Stimulated activated CD8-positive, alpha-beta memory T cell treated with anti-CD3 and anti-CD28 coated beads, Interleukin-4, amount 100 ng/mL, for 4 hours (primary cell): Measurements from ENCODE around the gene ABCA6.
"Not testable (repeated sequence)": the region's sequence is repeated elsewhere in the genome, so short reads cannot be mapped to it uniquely, and the experiment has no call there.

Experiments used
- DNase-seq, 2 donors: peaks; one replicate each; pipeline ENCODE4 v3.0.0-alpha.2; 2020; ENCODE audit warnings: low read depth in 2 of 2, low spot score in 1 of 2

Gene ABCA6

DNA sequence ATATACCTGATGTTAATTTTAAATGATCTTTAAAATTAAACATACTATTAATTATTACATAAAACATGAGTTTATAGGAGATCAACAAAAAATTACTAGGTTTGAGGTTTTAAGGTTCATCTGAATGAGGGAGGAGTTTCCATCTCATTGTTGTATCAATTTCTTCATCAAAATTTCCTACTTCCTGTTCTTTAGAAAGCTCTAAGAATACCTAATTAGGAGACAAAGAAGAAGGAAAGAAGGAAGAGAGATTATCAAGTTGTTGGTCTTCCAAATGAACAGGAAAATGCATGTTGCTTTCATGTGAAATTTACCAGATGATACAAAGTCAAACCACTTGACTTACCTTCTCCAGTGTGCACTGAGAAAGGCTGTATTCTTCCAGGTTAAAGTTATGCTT, 62.8 kb downstream of the ABCA6 start:
- DNase-seq: no peak

DNA sequence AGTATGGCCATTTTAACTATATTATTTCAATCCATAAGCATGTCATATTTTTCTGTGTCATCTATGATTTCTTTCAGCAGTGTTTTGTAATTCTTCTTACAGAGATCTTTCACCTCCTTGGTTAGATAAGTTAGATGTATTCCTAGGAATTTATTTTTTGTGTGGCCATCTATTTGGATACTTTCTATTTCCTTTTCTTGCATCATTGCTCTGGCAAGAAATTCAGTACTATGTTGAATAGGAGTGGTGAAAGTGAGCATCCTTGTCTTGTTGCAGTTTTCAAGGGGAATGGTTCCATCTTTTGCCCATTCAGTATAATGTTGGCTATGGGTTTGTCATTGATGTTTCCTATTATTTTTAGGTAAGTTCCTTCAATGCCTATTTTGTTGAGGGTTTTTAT, 65.9 kb downstream of the ABCA6 start:
- no peak for DNase-seq

DNA sequence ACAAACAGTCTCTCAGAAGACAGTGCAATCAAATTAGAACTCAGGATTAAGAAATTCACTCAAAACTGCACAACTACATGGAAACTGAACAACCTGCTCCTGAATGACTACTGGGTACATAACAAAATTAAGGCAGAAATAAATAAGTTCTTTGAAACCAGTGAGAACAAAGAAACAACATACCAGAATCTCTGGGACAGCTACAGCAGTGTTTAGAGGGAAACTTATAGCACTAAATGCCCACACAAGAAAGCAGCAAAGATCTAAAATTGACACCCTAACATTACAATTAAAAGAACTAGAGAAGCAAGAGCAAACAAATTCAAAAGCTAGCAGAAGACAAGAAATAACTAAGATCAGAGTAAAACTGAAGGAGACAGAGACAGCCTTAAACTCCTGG, 68.3 kb downstream of the ABCA6 start:
- DNase-seq: not testable (repeated sequence)

DNA sequence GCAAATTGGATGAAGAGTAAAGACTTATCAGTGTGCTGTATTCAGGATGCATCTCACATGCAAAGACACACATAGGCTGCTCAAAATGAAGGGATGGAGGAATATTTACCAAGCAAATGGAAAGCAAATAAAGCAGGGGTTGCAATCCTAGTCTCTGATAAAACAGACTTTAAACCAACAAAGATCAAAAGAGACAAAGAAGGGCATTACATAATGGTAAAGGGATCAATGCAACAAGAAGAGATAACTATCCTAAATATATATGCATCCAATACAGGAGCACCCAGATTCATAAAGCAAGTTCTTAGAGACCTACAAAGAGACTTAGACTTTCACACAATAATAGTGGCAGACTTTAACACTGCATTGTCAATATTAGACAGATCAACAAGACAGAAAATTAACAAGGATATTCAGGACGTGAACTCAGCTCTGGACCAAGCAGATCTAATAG, 68.9 kb downstream of the ABCA6 start:
- DNase-seq: not testable (repeated sequence)

DNA sequence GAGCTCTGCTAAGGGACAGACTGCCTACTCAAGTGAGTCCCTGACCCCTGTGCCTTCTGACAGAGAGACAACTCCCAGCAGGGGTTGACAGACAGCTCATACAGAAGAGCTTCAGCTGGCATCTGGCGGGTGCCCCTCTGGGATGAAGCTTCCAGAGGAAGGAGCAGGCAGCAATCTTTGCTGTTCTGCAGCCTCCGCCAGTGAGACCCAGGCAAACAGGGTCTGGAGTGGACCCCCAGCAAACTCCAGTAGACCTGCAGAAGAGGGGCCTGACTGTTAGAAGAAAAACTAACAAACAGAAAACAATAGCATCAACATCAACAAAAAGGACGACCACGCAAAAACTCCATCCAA, 70.5 kb downstream of the ABCA6 start:
- DNase-seq: not testable (repeated sequence)

DNA sequence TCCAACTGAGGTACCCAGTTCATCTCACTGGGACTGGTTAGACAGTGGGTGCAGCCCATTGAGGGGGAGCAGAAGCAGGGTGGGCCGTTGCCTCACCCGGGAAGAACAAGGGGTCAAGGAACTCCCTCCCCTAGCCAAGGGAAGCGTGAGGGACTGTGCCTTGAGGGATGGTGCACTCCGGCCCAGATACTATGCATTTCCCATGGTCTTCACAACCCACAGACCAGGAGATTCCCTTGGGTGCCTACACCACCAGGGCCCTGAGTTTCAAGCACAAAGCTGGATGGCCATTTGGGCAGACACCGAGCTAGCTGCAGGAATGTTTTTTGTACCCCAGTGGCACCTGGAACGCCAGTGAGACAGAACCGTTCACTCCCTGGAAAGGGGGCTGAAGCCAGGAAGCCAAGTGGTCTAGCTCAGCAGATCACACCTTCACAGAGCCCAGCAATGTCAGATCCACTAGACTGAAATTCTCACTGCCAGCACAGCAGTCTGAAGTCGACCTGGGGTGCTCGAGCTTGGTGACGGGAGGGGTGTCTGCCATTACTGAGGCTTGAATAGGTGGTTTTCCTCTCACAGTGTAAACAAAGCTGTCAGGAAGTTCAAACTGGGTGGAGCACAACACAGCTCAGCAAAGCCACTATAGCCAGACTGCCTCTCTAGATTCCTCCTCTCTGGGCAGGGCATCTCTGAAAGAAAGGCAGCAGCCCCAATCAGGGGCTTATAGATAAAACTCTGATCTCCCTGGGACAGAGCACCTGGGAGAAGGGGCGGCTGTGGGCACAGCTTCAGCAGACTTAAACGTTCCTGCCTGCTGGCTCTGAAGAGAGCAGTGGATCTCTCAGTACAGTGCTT, 71.1 kb downstream of the ABCA6 start:
- not testable (repeated sequence) for DNase-seq

DNA sequence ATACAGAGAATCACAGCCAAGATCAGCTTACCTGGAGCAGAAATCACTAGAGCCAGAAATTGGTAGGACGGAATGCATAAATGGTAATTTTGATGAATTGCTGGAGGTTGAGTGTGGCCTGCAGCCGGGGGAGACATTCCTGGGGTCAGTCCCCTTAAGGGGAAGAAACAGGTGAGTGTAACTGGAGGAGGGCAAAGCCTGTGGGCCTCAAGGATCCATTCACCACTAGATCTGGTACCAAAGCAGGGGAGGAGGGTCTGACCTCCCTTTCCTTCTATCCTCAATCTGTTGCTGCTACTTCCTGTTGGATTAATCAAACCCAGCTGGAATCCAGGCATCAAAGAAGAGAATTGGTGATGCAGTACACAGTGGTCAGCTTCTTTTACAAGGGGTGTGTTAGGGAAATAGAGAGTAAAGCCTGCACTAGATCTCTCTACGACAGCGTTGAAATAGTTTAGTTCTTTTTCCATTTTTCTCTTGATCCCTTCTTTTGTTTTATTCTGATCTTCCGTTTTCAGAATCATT, 72.4 kb downstream of the ABCA6 start:
- no peak for DNase-seq

DNA sequence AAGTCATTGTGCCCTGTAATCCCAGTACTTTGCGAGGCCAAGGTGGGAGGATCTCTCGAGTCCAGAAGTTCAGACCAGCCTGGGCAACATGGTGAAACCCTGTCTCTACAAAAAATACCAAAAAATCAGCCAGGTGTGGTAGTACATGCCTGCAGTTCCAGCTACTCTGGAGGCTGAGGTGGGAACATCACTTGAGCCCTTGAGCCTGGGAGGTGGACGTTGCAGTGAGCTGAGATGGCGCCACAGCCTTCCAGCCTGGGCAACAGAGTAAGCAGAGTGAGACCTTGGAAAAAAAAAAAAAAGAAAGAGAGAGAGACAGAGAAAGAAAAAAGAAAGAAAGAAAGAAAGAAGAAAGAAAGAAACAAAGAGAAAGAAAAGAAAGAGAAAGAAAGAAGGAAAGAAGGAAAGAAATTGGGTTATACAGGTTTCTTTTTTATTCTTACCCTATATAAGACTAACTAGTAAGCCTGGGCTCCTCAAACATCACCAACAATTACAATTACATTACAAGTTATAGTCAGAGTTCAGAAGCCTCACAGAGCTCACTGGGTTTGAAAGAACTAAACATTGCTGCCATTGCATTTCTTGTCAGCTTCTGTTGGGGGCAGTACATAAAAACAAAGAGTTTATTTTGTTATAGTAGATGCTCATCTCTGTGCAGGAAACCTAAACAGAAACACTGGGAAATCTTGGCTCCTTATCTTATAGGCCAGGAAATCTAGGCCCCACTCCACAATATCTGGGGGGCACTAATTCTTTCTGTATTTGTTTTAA, 74.2 kb downstream of the ABCA6 start:
- no peak for DNase-seq

DNA sequence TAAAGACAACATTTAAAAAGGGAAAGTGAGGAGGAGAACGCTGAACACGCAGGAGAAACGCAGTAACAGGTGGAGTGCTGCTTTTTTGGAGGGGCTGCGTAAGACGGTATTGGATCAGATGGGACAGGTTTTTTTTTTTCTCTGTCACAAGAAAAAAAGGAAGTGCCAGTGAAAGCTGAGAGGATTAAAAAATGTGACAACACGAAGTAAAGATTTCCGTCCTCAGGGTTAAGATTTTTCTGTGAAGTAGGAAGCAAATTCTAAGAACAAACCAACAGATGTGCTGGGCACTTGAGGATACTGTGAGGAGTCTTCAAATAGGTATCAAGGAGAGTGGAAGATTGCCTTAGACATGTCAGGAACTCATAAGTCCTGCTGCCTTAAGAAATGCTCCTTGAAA, 75.2 kb downstream of the ABCA6 start:
- no peak for DNase-seq

DNA sequence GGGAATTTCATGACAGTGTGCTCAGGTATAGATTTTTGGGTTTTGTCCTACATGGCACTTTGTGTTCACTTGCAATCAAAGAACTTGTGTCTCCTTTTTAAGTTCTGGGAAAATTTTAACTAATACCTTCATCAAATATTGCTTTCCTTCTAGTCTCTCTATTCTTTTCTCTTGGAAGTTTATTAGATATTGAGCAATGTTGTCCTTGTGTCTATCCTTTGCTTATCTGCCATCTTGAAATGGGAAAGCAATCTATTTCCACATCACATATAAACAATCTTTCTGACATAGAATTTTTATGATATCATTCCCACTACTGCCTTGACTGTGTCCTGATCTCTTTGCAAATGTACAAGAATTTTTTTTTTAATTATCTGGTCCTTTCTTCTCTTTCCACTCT, 76.6 kb downstream of the ABCA6 start:
- DNase-seq: no peak

DNA sequence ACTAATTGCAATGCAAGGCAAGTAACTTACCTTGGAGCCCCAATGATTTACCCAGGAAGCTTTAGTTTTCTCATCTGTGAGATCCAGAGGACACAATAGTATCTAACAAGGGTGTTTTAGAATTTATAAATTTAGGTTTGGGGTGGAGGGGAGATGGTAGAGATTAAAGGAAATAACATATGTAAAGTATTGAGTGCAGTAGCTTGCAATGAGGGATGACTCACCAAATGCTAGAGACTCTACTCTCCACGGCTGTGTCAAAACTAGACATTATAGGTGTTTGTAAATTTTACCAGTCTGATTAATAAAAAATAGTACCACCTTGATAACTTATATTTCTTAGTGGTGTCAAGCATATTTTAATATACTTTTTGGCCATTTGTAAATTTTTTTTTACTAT, 77.2 kb downstream of the ABCA6 start:
- DNase-seq: no peak

DNA sequence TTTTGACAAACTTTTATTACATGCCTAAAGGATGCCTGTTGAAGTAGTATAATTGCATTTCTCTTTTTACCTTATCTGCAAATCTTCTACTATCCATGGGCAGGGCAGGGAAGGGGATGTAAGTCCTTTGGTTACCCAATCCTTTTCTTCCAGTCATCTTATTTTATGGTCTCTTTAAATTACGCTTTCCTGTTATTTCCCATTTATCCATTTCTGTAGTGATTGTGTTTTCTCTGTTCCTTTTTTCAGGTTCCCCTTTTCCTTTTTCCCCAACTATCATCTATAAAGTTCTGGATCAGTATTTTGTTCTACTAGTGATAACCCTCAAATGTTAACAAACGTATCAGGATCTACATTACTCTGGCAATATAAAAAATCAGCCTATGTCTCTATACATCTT, 77.7 kb downstream of the ABCA6 start:
- no peak for DNase-seq

DNA sequence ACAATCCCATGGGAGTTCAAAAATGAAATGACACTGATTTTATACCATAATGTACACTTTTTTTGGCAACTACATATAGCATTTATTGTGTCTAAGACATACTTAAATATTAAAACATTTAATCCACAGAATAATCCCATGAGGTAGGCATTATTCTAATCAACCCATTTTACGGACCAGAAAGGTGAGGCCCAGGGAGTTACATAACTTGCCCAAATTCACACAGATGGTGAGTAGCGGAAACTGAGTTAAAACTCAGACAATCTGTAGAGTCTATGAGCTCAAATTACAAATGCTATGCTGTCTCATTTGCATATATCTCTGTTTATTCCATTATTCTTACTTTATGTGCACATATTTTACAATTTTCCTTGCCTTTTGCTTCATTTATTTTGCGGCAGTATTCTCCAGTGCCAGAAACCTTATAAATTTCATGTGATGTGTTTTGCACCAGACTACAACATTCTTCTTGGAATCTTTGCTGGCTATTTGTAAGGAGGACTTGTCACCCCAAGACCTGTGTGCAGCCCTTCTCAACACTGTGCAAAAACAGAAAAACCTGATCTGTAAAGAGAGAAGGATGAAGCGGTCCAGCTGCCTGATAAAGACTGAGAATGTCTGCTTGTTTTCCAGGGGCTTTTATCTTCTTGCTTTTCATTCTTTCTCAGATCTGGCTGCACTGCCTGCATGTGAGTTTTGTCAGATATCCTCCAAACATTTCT, 78.7 kb downstream of the ABCA6 start:
- DNase-seq: no peak

DNA sequence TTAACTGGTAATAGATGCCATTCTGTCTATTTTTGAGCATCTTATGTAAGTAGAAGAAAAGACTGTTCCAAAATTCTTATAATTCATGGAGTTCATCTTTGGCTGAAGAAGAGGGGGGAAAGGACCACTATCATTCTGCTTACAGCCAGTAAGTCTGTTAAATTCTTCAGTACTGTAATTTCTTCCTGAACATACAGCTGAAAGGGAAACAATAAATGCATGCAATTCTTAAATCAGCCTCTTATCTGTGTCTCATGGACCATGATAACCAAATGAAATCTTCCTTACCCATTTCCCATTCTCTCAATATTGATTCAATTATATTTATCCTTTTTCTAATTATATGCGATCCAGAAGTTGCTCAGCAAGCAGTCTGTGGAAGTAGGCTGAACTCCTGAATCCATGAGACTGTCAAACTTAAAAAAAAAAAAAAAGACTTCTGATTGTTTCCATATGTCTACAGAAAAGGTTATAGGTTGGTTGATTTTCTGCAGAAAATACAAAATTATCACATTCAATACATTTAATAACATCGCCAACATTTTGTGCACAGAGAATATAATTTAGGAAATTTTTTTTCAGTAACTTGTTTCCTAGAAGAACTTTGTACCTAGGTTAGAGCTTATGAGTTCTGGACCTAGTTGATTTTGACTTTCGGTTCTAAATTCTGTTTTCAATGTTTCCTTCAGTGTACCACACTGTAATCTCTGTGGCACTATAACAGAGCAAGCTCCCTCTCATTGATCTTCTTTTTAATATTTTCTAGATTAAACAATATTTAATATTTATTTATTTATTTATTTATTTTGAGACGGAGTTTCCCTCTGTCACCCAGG, 79.8 kb downstream of the ABCA6 start:
- no peak for DNase-seq

DNA sequence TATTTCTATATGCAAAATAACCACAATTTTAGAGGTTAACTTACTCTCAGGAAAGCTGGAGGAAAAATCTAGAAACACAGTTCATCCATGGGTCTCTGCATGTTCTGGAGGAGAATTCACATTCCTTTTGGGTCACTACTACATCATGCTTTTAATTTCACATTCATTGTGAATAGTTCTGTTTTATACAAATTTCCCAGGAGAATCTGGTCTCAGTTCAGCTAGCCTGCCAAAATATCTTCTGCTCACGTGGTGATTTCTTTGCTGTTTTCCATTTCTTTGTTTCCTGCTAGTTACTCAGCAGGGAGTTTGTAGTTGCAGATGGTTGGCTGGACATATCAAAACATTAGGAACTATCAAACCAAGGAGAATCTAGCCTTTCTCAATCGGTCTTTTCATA, 80.9 kb downstream of the ABCA6 start, which contains the start of gene ABCA9:
ABCA9 (minus strand) TSS at position 106 of the 400 bp plus-strand sequence. CDS start 9,801 bp downstream, outside the sequence.
- no peak for DNase-seq

DNA sequence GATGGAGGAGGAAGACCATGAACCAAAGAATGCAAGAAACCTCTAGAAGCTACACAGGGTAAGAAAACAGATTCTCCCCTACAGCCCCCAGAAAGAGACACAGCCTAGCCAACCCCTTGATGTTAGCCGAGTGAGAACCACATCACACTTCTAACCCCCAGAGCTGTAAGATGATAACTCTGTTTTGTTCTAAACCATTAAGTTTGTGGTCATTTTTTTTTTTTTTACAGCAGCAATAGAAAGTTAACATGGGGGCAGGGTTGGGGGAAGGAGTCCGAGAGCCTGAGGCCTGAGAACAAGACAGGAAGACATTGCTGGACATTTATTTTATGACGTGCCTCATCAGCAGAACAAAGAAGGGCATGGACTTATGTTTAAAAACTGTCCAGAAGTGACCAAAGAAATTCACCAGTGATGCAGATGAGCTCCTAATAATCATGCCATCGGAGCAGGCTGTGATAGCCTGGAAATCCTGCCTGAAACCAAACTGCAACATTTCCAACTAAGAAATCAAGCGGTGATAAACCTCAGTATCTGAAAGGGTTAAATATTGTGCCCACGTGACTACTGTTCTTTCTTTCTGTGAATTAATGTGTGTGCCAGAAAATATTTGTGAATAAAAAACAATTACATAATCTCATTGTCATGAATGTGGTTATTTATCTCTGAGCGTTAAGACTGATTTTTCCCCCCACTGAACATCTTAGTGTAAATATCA, 82.1 kb downstream of the ABCA6 start:
- no peak for DNase-seq

DNA sequence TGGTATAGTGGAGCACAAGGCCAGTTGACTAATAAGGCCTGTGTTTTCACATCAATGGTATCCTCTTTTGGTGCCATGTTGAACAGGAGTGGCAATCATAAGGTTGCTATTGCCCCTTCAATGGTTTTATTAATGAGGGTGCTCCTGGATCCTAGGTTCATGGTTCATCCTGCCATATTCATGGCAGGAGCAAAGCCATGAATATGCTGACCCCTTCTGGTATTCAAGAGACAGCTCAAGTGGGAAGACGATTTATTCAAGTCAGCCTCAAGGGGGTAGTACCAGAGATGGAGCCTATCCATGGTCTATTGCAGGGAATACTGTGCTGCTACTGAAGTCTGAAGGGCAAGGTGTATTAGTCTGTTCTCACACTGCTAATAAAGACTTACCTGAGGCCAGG, 83.5 kb downstream of the ABCA6 start:
- no peak for DNase-seq

DNA sequence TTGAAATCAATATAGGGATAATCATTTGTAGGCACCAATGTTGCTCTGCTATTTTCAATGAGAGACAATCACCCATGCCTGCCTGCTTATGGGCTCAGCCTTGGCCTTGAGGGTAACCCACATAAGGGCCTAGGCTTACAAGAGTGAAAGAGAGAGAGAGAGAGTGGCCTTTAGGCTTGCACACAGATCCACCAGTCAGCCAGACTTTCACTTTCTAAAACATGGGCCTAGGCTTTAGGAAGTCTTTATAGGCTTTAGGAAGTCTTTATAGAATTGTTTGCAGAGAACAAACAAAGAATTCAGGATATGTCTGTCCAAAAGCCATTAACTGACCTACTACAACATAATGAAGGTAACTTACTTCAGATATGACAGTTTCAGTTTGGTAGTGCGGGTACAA, 84.4 kb downstream of the ABCA6 start:
- DNase-seq: no peak

DNA sequence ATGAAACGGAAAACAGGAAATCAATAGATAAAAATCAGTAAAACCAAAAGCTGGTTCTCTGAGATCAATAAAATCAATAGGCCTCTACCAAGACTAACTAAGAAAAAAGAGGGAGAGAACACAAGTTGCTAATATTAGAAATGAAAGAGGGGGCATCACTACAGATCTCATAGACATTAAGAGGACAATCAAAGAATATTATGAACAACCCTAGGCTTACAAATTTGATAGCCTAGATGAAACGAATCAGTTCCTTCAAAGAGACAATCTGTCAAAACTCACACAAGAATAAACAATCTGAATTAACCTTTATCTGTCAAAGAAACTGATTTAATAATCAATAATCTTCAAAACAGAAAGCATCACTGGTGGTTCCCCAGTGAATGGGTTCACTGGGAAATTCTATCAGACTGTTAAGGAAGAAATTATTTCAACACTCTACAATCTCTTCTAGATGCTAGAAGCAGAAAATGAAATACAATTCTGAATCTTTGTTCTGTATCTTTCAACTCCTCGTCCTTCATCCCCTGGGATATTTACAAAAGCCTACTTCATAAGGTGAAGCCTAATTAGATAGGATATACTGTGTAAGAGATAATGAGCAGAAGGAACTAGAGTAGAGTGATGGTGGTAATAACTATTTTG, 85.4 kb downstream of the ABCA6 start:
- DNase-seq: no peak
